SH-SY5Y (cell line): ENCODE data around the gene AGTRAP.

ENCODE experiments used
- GATA2 ChIP-seq: IDR thresholded peaks from 2 replicates; pipeline ENCODE4 v1.6.1; 2011; ENCODE audit warnings: mild to moderate bottlenecking, low read depth, low read length
- GATA3 ChIP-seq: IDR thresholded peaks from 2 replicates; pipeline ENCODE4 v1.6.1; 2011; ENCODE audit warnings: low read depth, mild to moderate bottlenecking, low read length, moderate library complexity

Gene AGTRAP

GRCh38 chr1:11752359-11753088 lies 16.6 kb downstream of the AGTRAP start:
- TF ChIP-seq GATA2: no peak
- no peak for TF ChIP-seq GATA3

GRCh38 chr1:11753555-11754208 lies 17.7 kb downstream of the AGTRAP start:
- no peak for TF ChIP-seq GATA3
- TF ChIP-seq GATA2: no peak

- TF ChIP-seq GATA2 (no peak), GATA3 (no peak)
Measured at GRCh38 chr1:11757047-11757446, 21.1 kb downstream of the AGTRAP start.

GRCh38 chr1:11759791-11760190 lies 23.9 kb downstream of the AGTRAP start:
- TF ChIP-seq GATA2: no peak
- no peak for TF ChIP-seq GATA3

GRCh38 chr1:11761285-11761684 lies 25.3 kb downstream of the AGTRAP start:
- no peak for TF ChIP-seq GATA3
- TF ChIP-seq GATA2: no peak

GRCh38 chr1:11761988-11762406 lies 26.1 kb downstream of the AGTRAP start, which contains the start of gene C1orf167:
Gene C1orf167 (plus strand): TSS chr1:11762193. CDS start chr1:11764401, 2,208 bp downstream.
- no peak for TF ChIP-seq GATA3
- TF ChIP-seq GATA2: no peak

- TF ChIP-seq GATA2: no peak
- TF ChIP-seq GATA3: no peak
Measured at GRCh38 chr1:11764115-11764514, 28.2 kb downstream of the AGTRAP start.

- TF ChIP-seq GATA2 (no peak), GATA3 (no peak)
Measured at GRCh38 chr1:11764519-11764918, 28.6 kb downstream of the AGTRAP start.

GRCh38 chr1:11765661-11766428 lies 29.9 kb downstream of the AGTRAP start:
- TF ChIP-seq GATA3 (no peak), GATA2 (no peak)

- no peak for TF ChIP-seq GATA3
- no peak for TF ChIP-seq GATA2
Measured at GRCh38 chr1:11766429-11766776, 30.5 kb downstream of the AGTRAP start.

GRCh38 chr1:11767922-11768704 lies 32.2 kb downstream of the AGTRAP start:
- TF ChIP-seq GATA3: no peak
- no peak for TF ChIP-seq GATA2

GRCh38 chr1:11768821-11769220 lies 32.9 kb downstream of the AGTRAP start:
- no peak for TF ChIP-seq GATA3
- TF ChIP-seq GATA2: no peak

GRCh38 chr1:11769274-11769673 lies 33.3 kb downstream of the AGTRAP start:
- TF ChIP-seq GATA3: no peak
- no peak for TF ChIP-seq GATA2

- TF ChIP-seq GATA2 (no peak), GATA3 (no peak)
Measured at GRCh38 chr1:11770011-11770410, 34.1 kb downstream of the AGTRAP start.
